AG04450 (cell line): ENCODE measurements around the gene FAM114A2. TPM values are rescaled to one million over a fixed set of nuclear protein-coding genes. Genes with fewer than 3 reads are reported as not detected.

ENCODE experiments used
- CTCF ChIA-PET: fragments of 300-600, 350-600 bp; formaldehyde crosslinking; extraction: SDS; loops from one replicate; lab custom pipeline; 2022; ENCODE audit warnings: antibody characterized with exemption, inconsistent platforms; lab: Charles Lee
- POLR2A ChIA-PET: fragments of 350-600 bp; formaldehyde crosslinking; extraction: SDS; loops from one replicate; lab custom pipeline; 2021; ENCODE audit warnings: antibody characterized with exemption, inconsistent platforms; lab: Yijun Ruan, JAX
- DNase-seq: peaks from one replicate; pipeline ENCODE4 v3.0.0-alpha.2; 2011; ENCODE audit warnings: low read depth, low spot score
- H3K27ac ChIP-seq: one replicate; pipeline ENCODE4 v1.5.1; 2012; ENCODE audit warnings: low read depth, low read length, control low read depth
- H3K27me3 ChIP-seq: one replicate; pipeline ENCODE4 v1.6.0; 2012; ENCODE audit warnings: low read length; ENCODE audit not compliant: control insufficient read depth, insufficient read depth
- H3K4me3 ChIP-seq: 2 replicates; pipeline ENCODE4 v1.5.1; 2011; ENCODE audit warnings: mild to moderate bottlenecking, low read depth, low read length, control low read depth
- H3K9me3 ChIP-seq: 2 replicates; pipeline ENCODE4 v1.5.1; 2012; ENCODE audit warnings: low read length; ENCODE audit not compliant: control insufficient read depth, insufficient read depth
- CTCF ChIP-seq: IDR thresholded peaks from 2 replicates; pipeline ENCODE4 v1.5.1; 2011; ENCODE audit warnings: low read depth, low read length, control low read depth, inconsistent platforms
- polyA plus RNA-seq: library from polyadenylated mRNA; depleted of rRNA; stranded (reverse); fragments of >200 nt; gene quantifications from 2 replicates; pipeline ENCODE4 v1.2.3, GENCODE V29; 2011

Gene FAM114A2
- polyA plus RNA-seq, 1 experiment = 23.8 TPM

- TF ChIP-seq CTCF = no peak
- Histone ChIP-seq H3K9me3 (no peaks in the 10 kb centered on the region), H3K27me3 (no peaks in the 10 kb centered on the region), H3K4me3 (no peak overlapping the region), H3K27ac (no peak overlapping the region)
- ChIA-PET POLR2A (no interaction called here), CTCF (interaction anchor here (0.5 to 2.4 kb wide), 2 partner anchors 19 to 28 kb away, joined by 3 to 8 read pairs; no protein-coding TSS in a partner anchor)
- no peak for DNase-seq
Observed at GRCh38 chr5:154044099-154044498, 5.4 kb upstream of the FAM114A2 start.

DNA sequence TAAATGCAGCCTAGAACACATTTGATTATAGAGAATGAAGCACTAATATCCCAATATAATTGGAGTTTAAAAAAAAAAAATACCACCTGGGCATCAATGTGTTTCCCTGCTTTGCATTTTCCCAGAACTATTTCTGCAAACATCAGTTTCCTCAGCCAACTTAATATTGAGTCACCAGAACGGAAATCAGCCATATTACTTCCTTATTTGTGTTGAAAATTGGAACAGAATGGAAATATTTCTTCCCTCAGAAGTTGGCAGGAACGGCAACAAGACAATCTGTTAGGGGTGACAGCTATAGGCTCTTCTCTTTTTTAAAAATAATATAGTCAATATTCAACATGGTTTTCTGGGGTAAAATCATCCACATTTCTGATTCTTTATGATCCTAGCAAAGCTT lies 4.1 kb upstream of the FAM114A2 start:
- Histone ChIP-seq H3K4me3 (no peak overlapping the region), H3K27me3 (no peaks in the 10 kb centered on the region), H3K27ac (no peak overlapping the region), H3K9me3 (no peaks in the 10 kb centered on the region)
- no peak for TF ChIP-seq CTCF
- no peak for DNase-seq
- ChIA-PET POLR2A (no interaction called here), CTCF (no interaction called here)

DNA sequence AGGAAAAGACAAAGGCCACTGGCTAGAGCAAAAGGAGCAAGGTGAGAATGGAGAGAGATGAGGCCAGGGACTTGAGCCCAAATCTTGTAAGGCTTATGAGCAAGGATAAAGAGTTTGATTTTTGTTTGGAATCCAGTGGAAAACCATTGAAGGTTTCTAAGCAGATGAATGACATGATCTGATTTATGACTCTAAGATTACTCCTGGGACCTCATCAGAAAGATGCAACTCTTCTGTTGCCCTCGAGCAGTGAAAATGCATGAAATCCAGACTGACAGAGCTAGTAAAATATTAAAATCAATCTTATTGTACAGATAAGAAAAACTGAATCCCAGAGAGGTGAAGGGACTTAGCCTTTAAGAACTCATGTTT lies 734 bp upstream of the FAM114A2 start:
- H3K27ac ChIP-seq = no peak overlapping the region
- H3K27me3 ChIP-seq = no peaks in the 10 kb centered on the region
- ChIA-PET POLR2A (interaction anchor here (0.6 to 1.5 kb wide), 5 partner anchors 16 to 821 kb away, joined by 3 to 10 read pairs (median 4); partner anchors contain the start of gene GALNT10), CTCF (interaction anchor here (0.6 to 2.2 kb wide), 7 partner anchors 9 to 601 kb away, joined by 3 to 6 read pairs (median 4); no protein-coding TSS in a partner anchor)
- DNase-seq = no peak
- H3K9me3 ChIP-seq = no peaks in the 10 kb centered on the region
- H3K4me3 ChIP-seq = peak overlapping the region; percentile 93
- TF ChIP-seq CTCF = no peak

DNA sequence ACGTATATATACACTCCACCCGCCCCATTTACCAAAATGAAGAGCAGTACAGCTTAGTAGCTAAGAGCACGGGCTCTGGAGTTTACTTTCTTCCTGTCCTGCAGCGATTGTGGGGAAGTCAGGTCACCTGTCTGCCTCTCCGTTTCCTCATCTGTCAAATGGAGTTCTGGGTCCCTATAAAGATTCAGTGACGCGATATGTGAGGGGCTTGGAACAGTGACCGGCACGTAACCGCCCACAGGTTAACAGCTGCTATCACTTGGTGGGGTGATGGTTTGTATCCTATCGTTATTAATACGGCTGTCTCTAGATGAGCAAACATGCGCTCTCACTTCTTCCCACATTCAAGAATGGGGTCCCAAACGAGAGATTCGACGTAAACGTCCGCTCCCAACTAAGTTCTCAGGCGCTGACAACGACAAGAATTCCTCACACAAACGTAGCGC lies 426 bp downstream of the FAM114A2 start:
- no peaks in the 10 kb centered on the region for H3K9me3 ChIP-seq
- no peaks in the 10 kb centered on the region for H3K27me3 ChIP-seq
- POLR2A ChIA-PET = interaction anchor here (0.9 to 1.5 kb wide), 6 partner anchors 11 to 822 kb away, joined by 3 to 10 read pairs (median 4); partner anchors contain the start of gene GALNT10
- no peak for DNase-seq
- peak overlapping the region; percentile 93 for H3K4me3 ChIP-seq
- no peak for TF ChIP-seq CTCF
- H3K27ac ChIP-seq = peak overlapping the region; percentile 81
- CTCF ChIA-PET = interaction anchor here (1.1 to 2.2 kb wide), 4 partner anchors 10 to 602 kb away, joined by 3 to 6 read pairs (median 4); no protein-coding TSS in a partner anchor

DNA sequence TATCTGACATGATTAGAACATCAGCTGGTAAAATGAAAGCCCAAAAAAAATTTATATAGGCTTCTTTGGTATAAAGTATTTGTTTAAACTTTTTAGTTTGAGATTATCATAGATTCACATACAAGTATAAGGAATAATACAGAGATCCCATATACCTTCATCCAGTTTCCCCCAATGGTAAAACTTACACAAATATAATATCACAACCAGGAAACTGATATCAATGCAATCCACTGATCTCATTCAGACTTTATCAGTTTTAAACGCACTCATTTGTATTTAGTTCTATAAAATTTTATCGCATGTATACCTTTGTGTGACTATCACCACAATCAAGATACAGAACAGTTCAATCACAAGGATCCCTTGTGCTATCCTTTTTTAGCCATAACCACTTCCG lies 3.8 kb downstream of the FAM114A2 start:
- H3K27ac ChIP-seq = no peak overlapping the region
- ChIA-PET POLR2A (no interaction called here), CTCF (interaction anchor here (1.0 kb wide), 1 partner anchor 70 kb away, joined by 3 read pairs; no protein-coding TSS in a partner anchor)
- no peak for DNase-seq
- no peaks in the 10 kb centered on the region for H3K27me3 ChIP-seq
- no peak for TF ChIP-seq CTCF
- no peaks in the 10 kb centered on the region for H3K9me3 ChIP-seq
- no peak overlapping the region for H3K4me3 ChIP-seq
